ENCODE results near the gene TLCD1. TPM values are rescaled to one million over a fixed set of nuclear protein-coding genes. Genes with fewer than 3 reads are reported as not detected.

TLCD1 gene
- total RNA-seq, 1 donor from 2014 or later = 3.8 TPM

GRCh38 chr17:28717578-28718332, 8.3 kb downstream of the TLCD1 start, which contains the start of gene RAB34:
TSS of gene RAB34 (minus strand) at chr17:28717868. CDS start at chr17:28717266, 602 bp downstream.
- Mint-ChIP-seq H3K27me3 (ENCODE audit: unreplicated experiment) (no peaks in the 10 kb centered on the region), H3K27ac (ENCODE audit: unreplicated experiment) (peak within 1 kb of the TSS; percentile 97), H3K4me1 (ENCODE audit: unreplicated experiment) (peaks cover 54% of the 10 kb centered on the region), H3K4me3 (ENCODE audit: unreplicated experiment) (peak within 1 kb of the TSS; percentile 81), H3K36me3 (ENCODE audit: unreplicated experiment) (peaks cover 30% of the 10 kb centered on the region), H3K9me3 (ENCODE audit: unreplicated experiment) (no peaks in the 10 kb centered on the region)
- peak; percentile 96 for DNase-seq (ENCODE audit: extremely low spot score, unreplicated experiment)
- peak; percentile 55 for TF ChIP-seq CTCF (IDR thresholded peaks at IDR 0.05)

- H3K4me3 Mint-ChIP-seq (ENCODE audit: unreplicated experiment) = peak overlapping the region; percentile 78
- TF ChIP-seq CTCF (IDR thresholded peaks at IDR 0.05) = no peak
- peak overlapping the region; percentile 83 for H3K27ac Mint-ChIP-seq (ENCODE audit: unreplicated experiment)
- no peaks in the 10 kb centered on the region for H3K9me3 Mint-ChIP-seq (ENCODE audit: unreplicated experiment)
- no peak for DNase-seq (ENCODE audit: extremely low spot score, unreplicated experiment)
- peaks cover 27% of the 10 kb centered on the region for H3K36me3 Mint-ChIP-seq (ENCODE audit: unreplicated experiment)
- H3K4me1 Mint-ChIP-seq (ENCODE audit: unreplicated experiment) = peaks cover 60% of the 10 kb centered on the region
- H3K27me3 Mint-ChIP-seq (ENCODE audit: unreplicated experiment) = no peaks in the 10 kb centered on the region
Measured at GRCh38 chr17:28716740-28717577, 9.1 kb downstream of the TLCD1 start.

- H3K27me3 Mint-ChIP-seq (ENCODE audit: unreplicated experiment) = no peaks in the 10 kb centered on the region
- TF ChIP-seq CTCF (IDR thresholded peaks at IDR 0.05) = no peak
- no peak overlapping the region for H3K27ac Mint-ChIP-seq (ENCODE audit: unreplicated experiment)
- peaks cover 15% of the 10 kb centered on the region for H3K36me3 Mint-ChIP-seq (ENCODE audit: unreplicated experiment)
- DNase-seq (ENCODE audit: extremely low spot score, unreplicated experiment) = no peak
- H3K4me3 Mint-ChIP-seq (ENCODE audit: unreplicated experiment) = no peak overlapping the region
- H3K9me3 Mint-ChIP-seq (ENCODE audit: unreplicated experiment) = no peaks in the 10 kb centered on the region
- peaks cover 56% of the 10 kb centered on the region for H3K4me1 Mint-ChIP-seq (ENCODE audit: unreplicated experiment)
Measured at GRCh38 chr17:28715217-28715616, 10.8 kb downstream of the TLCD1 start.

- DNase-seq (ENCODE audit: extremely low spot score, unreplicated experiment) = no peak
- Mint-ChIP-seq H3K27me3 (ENCODE audit: unreplicated experiment) (no peaks in the 10 kb centered on the region), H3K36me3 (ENCODE audit: unreplicated experiment) (peaks cover 11% of the 10 kb centered on the region), H3K27ac (ENCODE audit: unreplicated experiment) (no peak overlapping the region), H3K4me3 (ENCODE audit: unreplicated experiment) (peak overlapping the region; percentile 35), H3K4me1 (ENCODE audit: unreplicated experiment) (peaks cover 54% of the 10 kb centered on the region), H3K9me3 (ENCODE audit: unreplicated experiment) (no peaks in the 10 kb centered on the region)
- no peak for TF ChIP-seq CTCF (IDR thresholded peaks at IDR 0.05)
Measured at GRCh38 chr17:28714281-28714680, 11.8 kb downstream of the TLCD1 start.
